Stimulated activated naive CD4-positive, alpha-beta T cell (primary cell): ENCODE results near the gene EPB41L5.

Experiments
- DNase-seq, 6 experiments: peaks; one replicate each; lab custom pipeline; 2025; lab: John Stamatoyannopoulos, UW

EPB41L5 gene

GRCh38 chr2:120224735-120225548, 212.1 kb downstream of the EPB41L5 start:
- DNase-seq, result no peak

GRCh38 chr2:120225549-120226065, 212.7 kb downstream of the EPB41L5 start:
- no peak for DNase-seq

GRCh38 chr2:120226316-120226715, 213.4 kb downstream of the EPB41L5 start:
- no peak for DNase-seq

GRCh38 chr2:120227111-120227991, 214.5 kb downstream of the EPB41L5 start:
- DNase-seq, result no peak

- DNase-seq, result peak in 1 of 6 experiments; percentile 9
Measured at GRCh38 chr2:120228503-120228902, 215.6 kb downstream of the EPB41L5 start.
